Measurements from ENCODE around the gene ETV6. TPM values are rescaled to one million over a fixed set of nuclear protein-coding genes. Genes with fewer than 3 reads are reported as not detected.

ETV6 gene
- total and polyA plus RNA-seq, 2 of the 8 experiments (the other 6 are each of a cell fraction or from before 2014, with no cell fraction given) = 5.5 to 23.9 TPM

DNA sequence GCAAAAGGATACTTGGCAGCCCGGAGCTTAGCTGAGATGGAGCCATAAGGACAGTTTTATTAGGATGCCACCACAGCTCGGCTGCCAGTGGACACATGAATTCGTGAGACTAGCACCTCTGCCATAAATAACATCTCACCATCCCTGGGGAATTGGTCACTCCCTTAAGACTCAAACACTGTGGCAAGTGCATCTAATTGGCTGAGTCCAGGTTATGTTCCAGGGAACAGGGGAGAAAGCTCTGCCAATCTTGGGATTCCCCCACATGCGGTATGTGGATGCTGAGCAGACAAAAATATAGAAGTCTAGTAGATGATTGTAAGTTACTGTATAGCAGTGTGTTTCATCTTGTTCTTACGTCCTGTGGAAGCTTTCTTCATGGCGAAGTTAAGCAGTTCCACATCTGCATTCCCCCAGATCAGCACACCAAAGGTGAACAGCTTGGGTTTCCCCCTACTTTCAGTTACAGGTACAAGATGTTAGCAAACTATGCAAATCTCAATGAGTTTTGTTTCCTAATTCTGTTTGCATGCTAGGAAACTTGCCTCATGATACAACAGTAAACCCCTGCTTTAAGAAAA, 131.1 kb downstream of the ETV6 start:
- Histone ChIP-seq H3K18ac (ENCODE audit: extremely low read depth, low read length) (no peak overlapping the region), H2BK5ac (ENCODE audit: low read depth, low read length) (no peak overlapping the region), H3K9ac (replicated peaks in 1 of 4; ENCODE audit: extremely low read depth in 1 of 4, low read depth in 3 of 4, low read length in 3 of 4) (no peak overlapping the region), H3K9me3 (ENCODE audit: insufficient read depth in 2 of 2, low read depth in 1 of 2, low read length in 1 of 2) (no peaks in the 10 kb centered on the region), H3K36me3 (ENCODE audit: control insufficient read depth in 2 of 4, insufficient read depth in 4 of 4, low read length in 3 of 4) (no peaks in the 10 kb centered on the region), H3K27me3 (replicated peaks in 1 of 4; ENCODE audit: control insufficient read depth in 3 of 4, extremely low read depth in 1 of 4, insufficient read depth in 3 of 4, low read length in 3 of 4) (no peaks in the 10 kb centered on the region), H3K79me2 (ENCODE audit: control insufficient read depth in 1 of 2, insufficient read depth in 2 of 2, low read length in 2 of 2) (0 out of 4 replicates have a peak, but pooled peaks cover 0 to 3% of the 10 kb centered on the region in 2 experiments), H2BK15ac (ENCODE audit: low read length) (no peak overlapping the region), H4K5ac (ENCODE audit: insufficient read length, low read depth, low read length) (no peak overlapping the region), H3K56ac (replicated peaks; ENCODE audit: insufficient read length, low read depth, low read length) (no peak overlapping the region), H3K14ac (ENCODE audit: insufficient read length) (no peak overlapping the region), H3K4me3 (ENCODE audit: extremely low read depth in 1 of 4, insufficient read depth in 2 of 4, low read depth in 3 of 4, low read length in 4 of 4) (no peak overlapping the region), H2AK5ac (ENCODE audit: low read depth, low read length) (no peak overlapping the region), H2AFZ (ENCODE audit: low read length) (no peak overlapping the region), H2BK120ac (replicated peaks; ENCODE audit: low read depth, low read length) (no peak overlapping the region), H3K4me2 (ENCODE audit: insufficient read depth in 1 of 2, low read depth in 2 of 2, low read length in 2 of 2) (no peak overlapping the region), H2BK20ac (ENCODE audit: low read length) (no peak overlapping the region), H4K20me1 (replicated peaks in 1 of 2; ENCODE audit: control insufficient read depth in 1 of 2, insufficient read depth in 2 of 2, low read length in 2 of 2) (no peaks in the 10 kb centered on the region), H3K4ac (replicated peaks; ENCODE audit: insufficient read length, low read depth, low read length) (no peak overlapping the region), H3K4me1 (replicated peaks in 1 of 4; ENCODE audit: control insufficient read depth in 3 of 4, insufficient read depth in 4 of 4, low read length in 3 of 4) (peaks cover 0 to 2% (median 0%) of the 10 kb centered on the region in 4 experiments; a peak in 4 of 7 replicates), H3K79me1 (ENCODE audit: low read depth, low read length) (no peaks in the 10 kb centered on the region), H3K27ac (ENCODE audit: low read depth, low read length) (no peak overlapping the region), H3K23me2 (ENCODE audit: low read depth, low read length) (no peaks in the 10 kb centered on the region; the same call in 1 of the 2 replicates), H3K23ac (ENCODE audit: insufficient read length) (no peak overlapping the region), H4K91ac (replicated peaks; ENCODE audit: insufficient read length, low read length) (no peak overlapping the region), H2BK12ac (ENCODE audit: low read depth, low read length) (no peak overlapping the region), H4K8ac (ENCODE audit: extremely low read depth, insufficient read depth, low read length) (no peak overlapping the region)
- DNase-seq (ENCODE audit: low read depth in 1 of 2, low spot score in 2 of 2) (no peak), FAIRE-seq (no peak)
- WGBS, 2 experiments (ENCODE audit: extremely low coverage in 1 of 2, insufficient coverage in 1 of 2, insufficient read length in 1 of 2, insufficient replicate concordance in 2 of 2, low coverage in 1 of 2, low lambda C conversion rate in 2 of 2, missing lambda C conversion rate in 1 of 2) = 89% methylated on average over 6 of the region's 6 CpGs; no CpG with 5 or more reads in 1 of the 2 experiments
- CTCF ChIA-PET (ENCODE audit: partially characterized antibody) = interaction anchor here (0.8 to 2.1 kb wide), 6 partner anchors 18 to 230 kb away, joined by 3 to 6 read pairs (median 3); no protein-coding TSS in a partner anchor
- TF ChIP-seq JUN (IDR thresholded peaks at IDR 0.05; ENCODE audit: low read depth, low read length) = no peak
- TF ChIP-seq SIRT6 (IDR thresholded peaks at IDR 0.05; ENCODE audit: low read length) = no peak
- TF ChIP-seq EGR1 (IDR thresholded peaks at IDR 0.05; ENCODE audit: borderline replicate concordance, low read depth, low read length) = no peak
- POLR2A ChIA-PET (ENCODE audit: partially characterized antibody) = interaction anchor here (0.6 to 2.6 kb wide), 4 partner anchors 9 to 934 kb away, joined by 3 to 6 read pairs (median 3); no protein-coding TSS in a partner anchor

All from H1 (cell line).